ENCODE results near the gene INKA2.

The INKA2 gene

DNA sequence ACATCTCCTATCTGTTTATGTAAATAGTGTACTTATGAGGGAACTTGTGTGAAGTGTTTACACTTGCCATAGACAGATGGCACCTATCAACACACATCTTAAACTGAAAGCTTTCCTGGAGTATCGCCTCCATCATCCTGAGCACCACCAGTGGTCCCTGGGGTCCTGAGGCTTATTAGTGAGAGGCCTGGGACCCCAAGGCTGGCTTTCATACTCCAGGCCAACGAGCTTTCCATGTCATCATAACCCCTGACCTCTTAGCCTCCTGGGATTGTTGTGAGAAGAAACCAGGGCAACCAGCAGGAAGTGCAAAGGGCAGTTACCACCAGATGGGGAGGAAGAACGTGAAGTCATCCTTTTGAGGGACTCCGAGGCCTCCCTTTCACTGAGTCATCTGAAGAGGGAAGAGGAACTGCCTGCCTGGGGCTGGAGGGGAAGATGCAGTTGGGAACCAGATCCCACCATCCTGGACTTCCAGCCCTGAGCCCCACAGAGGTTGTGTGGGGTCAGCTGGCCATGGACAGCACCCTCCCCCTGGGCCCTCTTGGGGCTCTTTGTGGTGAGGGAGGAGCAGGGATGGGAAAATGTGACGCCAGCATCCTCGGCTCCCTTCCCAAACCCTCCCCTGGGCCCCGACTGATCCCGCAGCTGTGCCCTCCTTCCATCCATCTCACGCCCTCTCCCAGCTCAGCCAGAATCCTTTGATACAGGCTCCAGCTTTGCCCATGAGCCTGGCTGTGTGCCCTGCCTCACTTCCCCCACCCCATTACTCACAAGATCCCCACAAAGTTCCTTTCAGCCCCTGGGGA lies 5.8 kb downstream of the INKA2 start:
- no peak for DNase-seq (ENCODE audit: low read depth in 1 of 2, low spot score in 1 of 2)

DNA sequence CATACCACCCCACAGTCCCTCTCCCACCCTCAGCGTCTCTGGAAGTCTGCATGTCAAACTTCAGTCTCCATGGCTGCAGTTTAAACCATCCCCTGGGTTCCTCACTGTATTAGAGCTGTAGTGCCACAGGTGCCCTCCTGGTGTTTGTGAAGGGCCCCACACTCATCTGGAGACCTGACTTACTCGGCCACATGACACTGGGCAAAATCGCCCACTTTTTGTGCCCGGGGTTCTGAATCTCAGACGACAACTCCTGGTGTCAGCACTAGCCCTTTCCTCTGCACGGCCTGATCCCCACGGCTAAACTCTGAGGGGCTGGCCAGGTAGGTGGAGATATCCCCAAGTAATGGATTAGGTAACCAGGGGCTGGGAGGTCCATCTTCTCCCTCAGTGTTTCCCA lies 6.5 kb downstream of the INKA2 start:
- no peak for DNase-seq (ENCODE audit: low read depth in 1 of 2, low spot score in 1 of 2)

DNA sequence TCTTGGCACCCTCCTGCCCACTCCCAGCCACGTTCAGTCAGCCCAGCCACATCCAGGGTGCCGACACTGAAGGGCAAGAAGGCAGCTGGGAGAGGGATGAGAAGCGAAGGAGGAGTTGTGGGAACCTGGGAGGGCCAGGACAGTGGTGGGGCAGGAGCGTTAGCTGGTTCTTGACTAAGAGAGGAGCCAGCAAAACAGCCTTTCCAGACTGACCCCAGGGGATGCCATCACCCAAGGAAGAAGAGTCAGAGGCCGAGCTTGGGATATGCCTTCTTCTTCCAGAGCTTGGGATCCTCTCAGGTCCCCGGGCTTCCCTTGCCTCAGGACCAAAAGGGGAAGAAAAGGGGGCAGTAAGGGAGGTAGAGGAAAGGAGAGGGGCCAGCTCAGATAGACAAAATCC lies 7.2 kb downstream of the INKA2 start:
- no peak for DNase-seq (ENCODE audit: low read depth in 1 of 2, low spot score in 1 of 2)

DNA sequence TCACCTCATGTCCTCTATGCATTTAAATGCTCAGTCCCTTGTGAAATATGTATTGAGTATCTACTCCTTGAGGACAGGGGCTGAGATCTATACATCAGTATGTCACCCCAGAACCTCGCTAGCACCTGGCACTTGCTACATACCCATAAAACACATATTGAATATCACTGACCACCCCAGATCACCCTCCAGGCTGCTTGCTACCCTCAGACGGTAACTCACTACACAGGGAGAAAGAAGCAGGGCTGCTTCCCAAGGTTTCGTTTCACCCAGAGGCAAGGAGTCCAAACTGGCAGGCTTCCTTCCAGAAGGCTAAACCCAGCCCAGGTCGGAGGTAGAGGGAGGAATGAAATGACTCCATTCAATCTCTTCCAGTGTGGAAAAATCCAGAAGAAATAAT lies 8.5 kb downstream of the INKA2 start:
- no peak for DNase-seq (ENCODE audit: low read depth in 1 of 2, low spot score in 1 of 2)

DNA sequence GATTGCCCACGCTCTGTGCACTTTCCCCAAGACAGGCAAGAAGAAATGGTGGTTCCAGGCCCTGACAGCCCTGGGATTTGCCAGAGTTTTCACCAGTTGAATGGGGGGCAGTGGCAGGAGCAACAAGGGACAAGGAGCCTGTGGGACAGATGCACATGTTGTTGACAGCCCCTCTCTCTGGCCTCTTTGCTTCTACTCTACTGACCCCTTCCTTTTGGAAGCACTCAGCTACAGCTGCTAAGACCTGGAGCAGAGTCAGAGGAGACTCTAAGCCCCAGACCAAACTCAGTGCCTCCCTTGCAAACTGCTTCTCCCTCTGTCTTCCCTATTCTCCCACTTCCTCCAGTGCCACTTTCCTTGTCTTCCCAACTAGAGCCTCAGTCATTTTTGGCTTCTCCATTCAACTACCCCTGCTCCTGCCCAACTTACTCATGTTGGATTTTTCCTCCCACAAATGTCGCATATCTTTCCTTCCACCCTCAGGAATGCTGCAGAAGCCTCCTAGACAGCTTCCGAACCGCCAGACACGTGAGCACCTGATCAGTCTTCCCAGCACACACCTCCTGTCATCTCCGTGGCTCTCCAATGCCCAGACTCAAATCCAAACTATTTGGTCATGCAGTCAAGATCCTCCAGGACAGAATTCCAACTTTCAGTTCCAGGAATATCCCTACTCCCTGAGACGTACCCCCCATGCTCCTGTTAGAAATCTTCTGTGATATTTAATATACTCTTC lies 9.1 kb downstream of the INKA2 start:
- no peak for DNase-seq (ENCODE audit: low read depth in 1 of 2, low spot score in 1 of 2)

DNA sequence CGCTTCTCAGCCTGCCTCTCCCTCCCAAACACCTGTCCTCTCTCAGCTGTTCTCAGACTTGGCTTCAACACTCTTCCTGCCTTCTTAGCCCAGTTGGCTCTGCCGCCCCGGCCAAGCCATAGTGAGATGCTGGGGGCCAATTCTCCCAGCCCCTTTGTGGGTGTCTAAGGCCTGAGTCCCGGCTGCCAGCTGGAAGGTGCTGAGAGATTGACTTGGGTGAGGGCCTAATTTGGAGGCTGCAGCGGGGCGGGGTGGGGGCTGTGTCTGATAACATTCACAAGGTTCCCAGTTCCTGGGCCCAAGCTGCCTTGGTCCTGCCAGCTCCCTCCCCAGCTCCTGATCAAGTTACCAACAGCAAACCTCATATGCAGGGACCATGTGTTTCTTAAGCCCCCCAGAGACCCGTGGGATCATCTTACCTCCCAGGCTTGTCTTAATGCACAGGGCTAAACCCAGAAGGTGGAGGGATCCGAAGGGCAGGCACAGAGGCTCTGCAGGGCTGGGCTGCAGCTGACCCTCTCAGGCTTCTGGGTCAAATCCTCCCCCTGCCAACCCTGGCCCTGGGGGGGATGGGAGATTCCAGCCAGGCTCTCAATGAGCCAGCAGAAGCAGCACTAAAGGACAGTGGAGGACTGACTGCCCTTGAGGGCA lies 9.8 kb downstream of the INKA2 start:
- DNase-seq (ENCODE audit: low read depth in 1 of 2, low spot score in 1 of 2), result no peak

DNA sequence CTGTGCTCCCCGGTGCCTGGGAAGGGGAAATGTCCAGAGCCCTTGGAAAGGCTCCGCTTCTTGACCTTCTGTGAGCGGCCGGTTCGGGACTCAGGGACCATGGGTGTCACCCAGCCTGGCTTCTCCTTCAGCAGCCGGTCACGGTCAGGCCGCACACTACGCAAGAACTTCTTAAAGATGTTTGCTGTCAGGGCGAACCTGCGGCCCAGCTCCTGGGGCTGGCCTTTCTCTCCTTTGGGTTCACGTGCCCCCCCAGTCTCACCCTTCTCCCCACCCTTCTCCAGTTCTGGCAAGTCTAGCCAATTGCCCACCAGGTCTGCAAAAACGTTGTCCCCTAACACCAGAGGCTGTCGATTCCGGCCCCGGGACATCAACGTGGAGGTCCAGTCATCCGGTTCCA lies 12.1 kb downstream of the INKA2 start:
- DNase-seq (ENCODE audit: low read depth in 1 of 2, low spot score in 1 of 2), result no peak

DNA sequence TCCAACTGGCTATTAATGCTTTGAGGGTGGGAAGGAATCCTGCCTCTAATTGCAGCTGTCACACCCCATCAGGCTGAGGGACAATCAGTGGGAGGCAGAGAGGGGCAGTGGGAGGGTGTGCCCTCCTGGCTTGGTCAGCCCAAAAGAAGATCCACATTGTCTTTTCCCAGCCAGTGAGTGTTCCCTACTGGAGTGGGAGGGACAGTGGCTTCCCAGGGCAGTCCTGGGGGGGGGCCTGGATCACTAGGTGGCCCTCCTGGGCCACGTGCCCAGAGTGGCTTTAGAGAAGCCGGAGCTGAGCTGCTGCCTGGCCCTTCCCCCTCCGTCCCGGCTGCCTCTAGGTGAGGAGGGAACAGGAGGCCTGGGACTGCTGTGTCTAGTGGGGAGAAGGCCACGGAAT lies 14.0 kb downstream of the INKA2 start:
- DNase-seq (ENCODE audit: low read depth in 1 of 2, low spot score in 1 of 2), result no peak

DNA sequence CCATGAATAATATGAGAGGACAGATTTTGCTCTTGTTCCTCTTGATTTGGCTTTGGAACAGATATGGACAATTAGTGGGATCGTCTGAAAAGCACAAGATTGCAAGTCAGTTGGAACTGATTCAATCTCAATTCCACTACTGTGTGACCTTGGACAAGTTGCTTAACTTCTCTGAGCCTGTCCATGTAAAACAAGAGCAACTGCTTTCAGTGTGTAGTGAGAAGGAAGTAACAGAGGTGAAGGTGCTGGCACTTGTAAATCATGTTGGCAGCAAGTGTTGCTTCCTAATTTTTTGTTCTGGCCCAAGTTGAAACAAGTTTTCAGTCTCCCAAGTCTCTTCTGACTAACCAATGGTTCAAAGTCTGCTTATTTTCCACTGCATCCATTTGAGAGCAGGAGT lies 15.3 kb downstream of the INKA2 start:
- no peak for DNase-seq (ENCODE audit: low read depth in 1 of 2, low spot score in 1 of 2)

DNA sequence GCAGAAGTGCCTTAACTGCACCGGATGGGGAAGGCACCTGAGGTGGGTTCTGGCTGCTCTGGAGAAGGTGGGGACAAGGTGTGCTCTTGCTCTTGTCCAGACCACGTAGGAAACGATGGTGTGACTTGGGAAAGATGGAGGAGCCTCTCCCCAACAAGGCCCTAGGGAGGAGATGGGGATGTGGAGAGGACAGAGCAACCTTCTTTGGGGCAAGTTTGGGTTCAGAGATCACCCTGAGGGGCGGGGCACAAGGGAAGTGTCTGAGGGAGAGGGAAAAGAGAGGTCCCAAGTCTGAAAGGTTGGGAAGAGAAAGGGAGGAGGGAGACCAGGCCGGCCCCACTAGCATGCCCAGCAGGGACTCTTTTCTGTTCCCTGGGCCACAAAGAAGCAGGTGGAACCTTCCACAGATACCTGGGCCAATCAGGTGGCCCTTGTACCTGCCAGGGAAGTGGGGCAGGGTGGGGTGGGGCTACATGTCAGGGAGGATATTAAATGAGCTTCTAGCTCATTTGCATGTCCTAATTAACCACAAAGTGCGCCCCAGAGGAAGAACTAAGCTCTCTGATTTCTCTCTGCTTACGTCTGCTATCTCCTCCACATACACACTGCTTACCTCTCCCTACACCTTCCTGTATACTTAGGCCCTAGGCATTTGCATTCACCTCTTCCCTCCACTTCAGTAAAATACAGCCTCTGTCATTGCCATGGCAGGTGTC lies 15.9 kb downstream of the INKA2 start:
- no peak for DNase-seq (ENCODE audit: low read depth in 1 of 2, low spot score in 1 of 2)

DNA sequence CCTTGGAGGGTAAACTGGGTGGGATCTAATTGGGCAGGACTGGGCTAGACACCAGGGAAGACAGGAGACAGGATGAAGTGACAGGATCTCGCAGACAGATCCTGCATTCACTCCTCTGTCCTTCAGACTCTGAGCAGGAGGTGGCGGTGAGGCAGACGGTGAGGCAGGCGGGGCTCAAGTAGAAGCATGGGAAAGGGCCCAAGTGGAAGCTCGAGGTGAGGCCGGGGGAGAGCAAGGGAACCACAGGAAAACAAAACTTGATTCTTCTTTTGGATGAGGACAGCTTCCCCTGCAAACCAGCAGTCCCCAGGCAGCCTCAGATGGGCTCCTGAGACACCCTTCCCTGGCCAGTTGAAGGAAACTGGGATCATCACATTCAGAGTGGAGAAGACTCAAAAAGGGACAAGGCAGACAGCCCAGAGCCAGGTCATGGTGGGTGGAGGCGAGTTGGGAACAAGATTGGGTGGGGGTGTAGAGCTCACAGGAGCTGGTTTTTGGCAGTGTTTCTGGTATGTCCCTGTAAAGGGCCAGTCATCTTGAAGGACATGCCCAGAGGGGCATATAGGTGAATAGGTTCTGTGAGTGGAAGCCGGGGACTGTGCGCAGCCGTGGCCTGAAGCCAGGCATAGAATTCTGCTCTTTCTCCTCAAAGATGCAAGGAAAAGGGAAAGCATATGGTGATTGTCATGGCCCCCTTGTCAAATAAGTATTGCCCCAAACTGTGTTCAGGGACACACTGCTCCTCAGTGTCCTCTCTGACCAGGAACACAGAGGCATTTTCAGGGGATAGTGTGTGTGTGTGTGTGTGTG lies 18.0 kb downstream of the INKA2 start:
- DNase-seq (ENCODE audit: low read depth in 1 of 2, low spot score in 1 of 2), result no peak

DNA sequence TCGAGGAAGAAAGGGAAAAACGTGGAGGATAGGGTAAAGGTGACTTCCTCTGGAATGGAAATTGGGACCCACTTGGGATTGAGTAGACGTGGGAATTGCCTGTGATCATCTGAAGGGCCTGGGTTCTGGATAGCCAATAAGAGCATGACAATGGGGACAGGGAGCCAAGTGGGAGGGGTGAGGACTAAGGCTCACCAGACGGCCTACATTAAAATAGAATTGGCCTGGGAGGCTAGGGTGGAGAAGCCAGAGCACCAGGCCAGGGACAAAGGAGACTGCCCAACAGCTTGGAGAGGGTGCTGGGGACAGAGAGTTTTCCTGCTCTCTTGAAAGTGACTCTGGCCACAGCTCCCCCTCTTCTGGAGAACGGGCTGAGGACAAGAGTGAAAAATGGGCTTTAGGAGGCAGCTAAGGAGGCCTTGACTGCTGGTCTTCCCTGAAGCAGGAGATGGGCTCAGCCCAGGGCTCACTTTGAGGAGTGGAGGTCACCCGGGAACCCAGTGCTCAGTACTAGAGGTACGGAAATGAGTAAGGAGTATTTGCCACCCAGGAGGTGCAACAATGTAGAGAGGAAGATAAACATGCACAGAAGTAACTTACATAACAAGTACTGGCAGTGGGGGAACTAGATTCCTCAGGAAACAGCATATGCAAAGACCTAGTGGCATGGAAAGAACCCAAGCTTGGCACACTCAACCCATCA lies 18.8 kb downstream of the INKA2 start:
- no peak for DNase-seq (ENCODE audit: low read depth in 1 of 2, low spot score in 1 of 2)

DNA sequence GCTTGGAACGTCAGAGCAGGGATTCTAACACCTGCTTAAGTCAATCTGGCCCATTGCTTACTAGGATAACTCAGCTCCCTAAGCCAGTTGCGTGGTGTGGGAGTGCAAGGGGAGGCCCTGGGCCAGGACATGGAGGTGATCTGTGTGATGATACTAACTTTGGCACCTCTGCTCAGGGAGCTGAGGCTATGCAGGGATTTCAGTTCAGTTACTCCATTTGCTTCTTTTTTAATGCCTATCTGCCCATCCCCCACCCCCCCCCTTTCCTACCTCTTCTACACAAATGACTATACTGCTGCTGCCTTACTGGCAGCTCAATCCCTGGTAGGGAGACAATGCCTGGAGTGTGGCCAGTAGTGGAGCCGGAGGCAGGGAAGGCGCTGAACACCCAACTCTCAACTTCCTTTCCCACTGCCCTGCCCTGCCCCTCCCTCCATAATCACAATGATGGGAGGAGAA lies 19.5 kb downstream of the INKA2 start:
- no peak for DNase-seq (ENCODE audit: low read depth in 1 of 2, low spot score in 1 of 2)

DNA sequence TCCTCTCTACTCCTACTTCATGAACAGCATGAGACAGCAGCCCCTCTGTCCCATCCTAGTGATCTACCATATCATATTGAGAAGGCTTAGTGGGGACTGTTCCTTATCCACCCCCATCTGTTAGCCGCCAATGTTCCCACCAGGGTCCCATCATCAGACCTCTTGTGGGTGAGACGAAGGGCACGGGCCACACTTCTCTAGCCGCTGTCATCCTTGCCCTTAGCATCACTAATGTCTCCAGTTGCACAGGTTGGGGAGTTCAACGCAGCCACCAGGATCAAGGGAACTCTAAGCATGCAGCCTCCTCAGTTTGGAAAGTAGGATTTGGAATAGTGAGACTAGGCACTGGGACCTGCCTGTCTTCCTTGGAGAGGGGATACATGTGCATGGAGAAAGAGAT lies 20.1 kb downstream of the INKA2 start:
- DNase-seq (ENCODE audit: low read depth in 1 of 2, low spot score in 1 of 2), result no peak

DNA sequence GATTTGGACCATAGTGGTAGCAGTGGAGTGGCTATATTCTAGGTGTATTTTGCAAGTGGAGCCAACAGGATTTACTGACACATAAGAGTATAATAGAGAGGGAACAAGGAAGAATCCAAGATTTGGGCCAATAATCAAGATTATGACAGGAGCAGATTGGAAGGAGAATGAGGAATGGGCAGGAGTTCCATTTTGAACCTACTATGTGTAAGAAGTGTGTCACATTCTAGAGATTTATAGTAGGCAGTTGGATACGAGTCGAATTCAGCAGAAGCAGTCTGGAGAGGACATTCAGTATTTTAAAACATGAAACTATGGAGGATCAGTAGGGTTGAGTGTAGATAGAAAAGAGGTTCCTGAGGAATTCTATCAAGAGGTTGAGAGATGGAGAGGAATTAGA lies 21.7 kb downstream of the INKA2 start:
- no peak for DNase-seq (ENCODE audit: low read depth in 1 of 2, low spot score in 1 of 2)

DNA sequence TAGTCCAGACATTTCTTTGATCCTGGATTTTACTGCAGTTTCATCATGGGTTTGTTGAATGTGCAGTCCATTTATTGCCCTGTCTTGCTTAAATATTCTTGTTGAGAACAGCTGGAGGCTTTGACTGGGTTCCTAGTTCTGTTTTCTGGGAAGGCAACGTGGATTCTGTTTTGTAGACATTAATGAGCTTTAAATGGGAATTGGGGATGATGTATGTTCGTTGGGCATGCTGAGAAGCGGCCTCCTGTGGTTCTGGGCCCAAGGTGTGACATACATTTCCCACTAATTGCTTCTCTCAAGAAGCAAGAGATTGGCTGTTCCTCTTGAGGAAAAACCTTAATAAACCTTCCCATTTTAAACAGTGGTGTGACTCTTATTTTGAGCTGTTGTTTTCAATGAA lies 22.9 kb downstream of the INKA2 start:
- DNase-seq (ENCODE audit: low read depth in 1 of 2, low spot score in 1 of 2), result no peak

DNA sequence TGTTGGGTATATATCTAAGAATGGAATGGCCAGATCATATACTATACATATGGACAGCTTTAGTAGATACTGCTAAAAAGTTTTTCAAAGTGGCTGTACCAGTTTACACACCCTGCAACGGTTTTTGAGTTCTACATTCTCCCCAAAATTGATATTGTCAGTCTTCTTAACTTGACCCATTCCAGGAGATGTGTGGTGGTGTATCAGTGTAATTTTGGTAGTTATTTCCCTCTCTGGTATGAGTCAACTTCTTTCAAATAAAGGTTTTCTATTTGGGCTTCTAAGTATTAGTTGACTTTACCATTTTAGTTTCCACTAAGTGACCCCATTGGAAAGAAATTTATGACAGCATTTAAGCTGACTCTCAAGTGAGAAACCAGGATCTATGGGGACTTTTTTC lies 29.2 kb downstream of the INKA2 start:
- no peak for DNase-seq (ENCODE audit: low read depth in 1 of 2, low spot score in 1 of 2)

DNA sequence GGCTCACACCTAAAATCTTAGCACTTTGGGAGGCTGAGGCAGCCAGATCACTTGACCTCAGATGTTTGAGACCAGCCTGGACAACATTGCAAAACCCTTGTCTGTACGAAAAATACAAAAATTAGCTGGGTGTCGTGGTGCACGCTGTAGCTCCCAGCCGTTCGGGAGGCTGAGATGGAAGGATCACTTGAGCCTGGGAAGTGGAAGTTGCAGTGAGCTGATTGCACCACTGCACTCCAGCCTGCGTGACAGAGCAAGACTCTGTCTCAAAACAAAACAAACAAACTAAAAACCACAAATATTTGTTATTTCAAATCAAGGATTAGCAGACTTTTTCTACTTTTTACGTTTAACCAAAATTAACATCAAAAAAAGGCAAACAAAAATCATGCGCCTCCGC lies 31.3 kb downstream of the INKA2 start:
- DNase-seq (ENCODE audit: low read depth in 1 of 2, low spot score in 1 of 2), result no peak

DNA sequence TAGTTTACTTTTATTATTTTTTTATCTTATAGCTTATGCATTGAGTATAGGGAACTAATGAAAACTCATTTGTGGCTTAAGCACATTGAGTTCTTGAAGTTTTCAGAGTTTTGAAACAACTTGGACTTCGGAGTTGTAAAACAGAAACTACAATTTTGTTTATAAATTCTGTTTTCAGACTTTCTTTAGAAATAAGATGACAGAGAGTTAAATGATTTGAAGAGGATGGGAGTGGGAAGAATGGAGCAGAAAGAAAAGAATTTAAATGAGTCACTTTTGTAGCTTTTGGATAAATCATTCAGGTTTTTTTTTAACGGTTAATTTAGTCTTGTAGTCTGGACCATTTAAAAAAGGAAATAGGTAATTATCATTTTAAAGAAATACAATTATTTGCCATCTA lies 32.3 kb downstream of the INKA2 start:
- DNase-seq (ENCODE audit: low read depth in 1 of 2, low spot score in 1 of 2), result no peak

DNA sequence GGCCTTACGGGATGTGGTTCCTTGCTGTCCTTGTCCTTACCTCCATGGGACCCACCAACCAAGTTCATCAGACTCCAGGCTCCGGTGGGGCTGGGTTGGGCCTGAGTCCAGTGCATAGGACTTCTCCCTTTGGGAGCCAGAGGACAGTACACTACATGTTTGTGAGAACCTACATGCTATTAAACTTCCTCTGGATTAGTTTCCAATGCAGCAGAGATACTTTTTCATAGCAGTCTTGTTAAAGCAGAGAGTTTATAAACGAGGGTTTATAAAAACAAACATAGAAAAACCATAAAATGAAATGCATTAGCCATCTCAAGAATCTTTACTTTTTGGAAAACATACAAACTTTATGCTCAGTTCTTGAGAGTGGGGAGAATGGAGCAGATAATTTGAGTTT lies 33.4 kb downstream of the INKA2 start:
- DNase-seq (ENCODE audit: low read depth in 1 of 2, low spot score in 1 of 2), result no peak
